SU-DHL-6 (cell line): Measurements from ENCODE around the gene LPIN3.

Source experiments
- H2AFZ ChIP-seq: fragments of 200-600 bp; sonication (generic); 2 replicates; pipeline ENCODE4 v1.6.1; 2014; ENCODE audit warnings: low read depth, mild to moderate bottlenecking, moderate library complexity, mixed read lengths, antibody characterized with exemption, low read length; ENCODE audit not compliant: severe bottlenecking
- H3F3A ChIP-seq: fragments of 200-600 bp; shearing (Covaris generic); 2 replicates; pipeline ENCODE4 v1.6.0; 2016; ENCODE audit warnings: antibody characterized with exemption, mild to moderate bottlenecking; ENCODE audit not compliant: insufficient read depth
- H3K27ac ChIP-seq: fragments of 200-600 bp; sonication (generic); 2 replicates; pipeline ENCODE4 v1.5.1; 2016; ENCODE audit warnings: low read depth, mild to moderate bottlenecking, low read length, moderate library complexity, mixed read lengths
- H3K27me3 ChIP-seq: fragments of 200-600 bp; sonication (generic), shearing (Covaris generic); 2 replicates; pipeline ENCODE4 v1.6.0; 2014; ENCODE audit warnings: mild to moderate bottlenecking, low read length
- H3K36me3 ChIP-seq: fragments of 200-600 bp; sonication (generic); 2 replicates; pipeline ENCODE4 v1.6.1; 2014; ENCODE audit warnings: mild to moderate bottlenecking, low read length, mixed read lengths
- H3K4me2 ChIP-seq: fragments of 300-600, 200-600 bp; shearing (Covaris generic), sonication (generic); 2 replicates; pipeline ENCODE4 v1.6.0; 2014; ENCODE audit warnings: low read length, low read depth, mild to moderate bottlenecking; ENCODE audit not compliant: poor library complexity, severe bottlenecking
- H3K4me3 ChIP-seq: fragments of 200-600 bp; sonication (generic); 2 replicates; pipeline ENCODE4 v1.5.1; 2014; ENCODE audit warnings: antibody characterized with exemption, low read length, mild to moderate bottlenecking, mixed read lengths; ENCODE audit not compliant: insufficient read depth, poor library complexity, severe bottlenecking
- H3K79me2 ChIP-seq: fragments of 200-600 bp; sonication (generic); 2 replicates; pipeline ENCODE4 v1.6.1; 2014; ENCODE audit warnings: mild to moderate bottlenecking, low read length, moderate library complexity; ENCODE audit not compliant: insufficient read depth
- H3K9ac ChIP-seq: fragments of 200-600 bp; sonication (generic); 2 replicates; pipeline ENCODE4 v1.7.0; 2014; ENCODE audit warnings: mild to moderate bottlenecking, low read length
- H3K9me2 ChIP-seq: fragments of 200-600 bp; sonication (generic); replicated peaks from 2 replicates; pipeline ENCODE4 v1.6.1; 2014; ENCODE audit warnings: low read length; ENCODE audit not compliant: insufficient read depth
- H3K9me3 ChIP-seq: fragments of 200-600 bp; sonication (generic); 2 replicates; pipeline ENCODE4 v1.6.1; 2014; ENCODE audit warnings: low read length, mixed read lengths; ENCODE audit not compliant: insufficient read depth
- H4K20me1 ChIP-seq: fragments of 200-600 bp; sonication (generic); 2 replicates; pipeline ENCODE4 v1.6.1; 2014; ENCODE audit warnings: low read depth, mild to moderate bottlenecking, antibody characterized with exemption, low read length, moderate library complexity, mixed read lengths
- EZH2phosphoT487 ChIP-seq: fragments of 200-600 bp; sonication (generic), shearing (Covaris generic); conservative IDR thresholded peaks from 2 replicates; pipeline ENCODE4 v1.6.1; 2018; ENCODE audit warnings: mild to moderate bottlenecking, antibody characterized with exemption, low read length, moderate library complexity, mixed read lengths
- TF ChIP-seq, protein P1 (sequence below): fragments of 200-600 bp; sonication (generic); IDR thresholded peaks from one replicate; pipeline ENCODE4 v1.5.1; 2017; ENCODE audit warnings: antibody characterized with exemption, mild to moderate bottlenecking, low read length, moderate library complexity; ENCODE audit not compliant: insufficient read depth, poor library complexity, severe bottlenecking

The LPIN3 gene

DNA sequence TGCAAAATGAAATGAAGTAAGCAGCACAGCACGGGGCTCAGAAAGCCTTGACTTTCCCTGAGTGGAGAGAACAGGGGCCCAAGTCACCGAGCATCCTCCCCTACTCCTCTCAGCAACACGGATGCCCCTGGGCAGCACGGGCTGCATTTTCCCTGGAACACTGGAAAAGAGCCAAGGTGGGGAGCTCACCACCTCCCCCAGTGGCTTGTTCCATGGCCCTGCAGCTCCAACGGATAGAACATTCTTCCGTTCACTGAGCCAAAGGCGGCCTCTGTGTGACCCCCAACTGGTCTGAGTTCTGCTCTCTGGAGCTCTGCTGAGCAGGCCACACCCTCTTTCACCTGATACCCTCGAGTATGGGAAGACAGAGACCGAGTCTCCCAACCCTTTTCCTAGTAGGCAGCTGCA, 46.8 kb downstream of the LPIN3 start:
- Histone ChIP-seq H3K9me2 (no peaks in the 10 kb centered on the region), H3K27ac (no peak overlapping the region), H3K36me3 (no peaks in the 10 kb centered on the region), H3K4me2 (no peak overlapping the region), H3F3A (no peaks in the 10 kb centered on the region), H3K27me3 (no peaks in the 10 kb centered on the region), H3K9me3 (no peaks in the 10 kb centered on the region), H4K20me1 (no peaks in the 10 kb centered on the region), H3K79me2 (no peaks in the 10 kb centered on the region), H3K9ac (no peak overlapping the region), H2AFZ (no peak overlapping the region), H3K4me3 (no peak overlapping the region)
- TF ChIP-seq, protein P1, sequence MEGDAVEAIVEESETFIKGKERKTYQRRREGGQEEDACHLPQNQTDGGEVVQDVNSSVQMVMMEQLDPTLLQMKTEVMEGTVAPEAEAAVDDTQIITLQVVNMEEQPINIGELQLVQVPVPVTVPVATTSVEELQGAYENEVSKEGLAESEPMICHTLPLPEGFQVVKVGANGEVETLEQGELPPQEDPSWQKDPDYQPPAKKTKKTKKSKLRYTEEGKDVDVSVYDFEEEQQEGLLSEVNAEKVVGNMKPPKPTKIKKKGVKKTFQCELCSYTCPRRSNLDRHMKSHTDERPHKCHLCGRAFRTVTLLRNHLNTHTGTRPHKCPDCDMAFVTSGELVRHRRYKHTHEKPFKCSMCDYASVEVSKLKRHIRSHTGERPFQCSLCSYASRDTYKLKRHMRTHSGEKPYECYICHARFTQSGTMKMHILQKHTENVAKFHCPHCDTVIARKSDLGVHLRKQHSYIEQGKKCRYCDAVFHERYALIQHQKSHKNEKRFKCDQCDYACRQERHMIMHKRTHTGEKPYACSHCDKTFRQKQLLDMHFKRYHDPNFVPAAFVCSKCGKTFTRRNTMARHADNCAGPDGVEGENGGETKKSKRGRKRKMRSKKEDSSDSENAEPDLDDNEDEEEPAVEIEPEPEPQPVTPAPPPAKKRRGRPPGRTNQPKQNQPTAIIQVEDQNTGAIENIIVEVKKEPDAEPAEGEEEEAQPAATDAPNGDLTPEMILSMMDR = no peak
- TF ChIP-seq EZH2phosphoT487 = no peak

- H3K9me2 ChIP-seq = no peaks in the 10 kb centered on the region
- no peak overlapping the region for H3K27ac ChIP-seq
- H3K9me3 ChIP-seq = no peaks in the 10 kb centered on the region
- H2AFZ ChIP-seq = no peak overlapping the region
- no peaks in the 10 kb centered on the region for H3K27me3 ChIP-seq
- no peak overlapping the region for H3K9ac ChIP-seq
- H3K4me3 ChIP-seq = no peak overlapping the region
- no peaks in the 10 kb centered on the region for H3F3A ChIP-seq
- TF ChIP-seq, protein P1 = no peak
- TF ChIP-seq EZH2phosphoT487 = no peak
- no peaks in the 10 kb centered on the region for H3K36me3 ChIP-seq
- no peaks in the 10 kb centered on the region for H3K79me2 ChIP-seq
- H4K20me1 ChIP-seq = no peaks in the 10 kb centered on the region
- H3K4me2 ChIP-seq = no peak overlapping the region
Observed at GRCh38 chr20:41390889-41391288, 50.3 kb downstream of the LPIN3 start.

- Histone ChIP-seq H3K36me3 (no peaks in the 10 kb centered on the region), H3K9ac (no peak overlapping the region), H4K20me1 (no peaks in the 10 kb centered on the region), H3K9me3 (no peaks in the 10 kb centered on the region), H3K79me2 (no peaks in the 10 kb centered on the region), H3K4me2 (no peak overlapping the region), H3K27me3 (no peaks in the 10 kb centered on the region), H3K9me2 (no peaks in the 10 kb centered on the region), H3F3A (no peaks in the 10 kb centered on the region), H3K27ac (no peak overlapping the region), H2AFZ (no peak overlapping the region), H3K4me3 (no peak overlapping the region)
- TF ChIP-seq, protein P1 = no peak
- TF ChIP-seq EZH2phosphoT487 = no peak
Observed at GRCh38 chr20:41391587-41392001, 51.0 kb downstream of the LPIN3 start.

DNA sequence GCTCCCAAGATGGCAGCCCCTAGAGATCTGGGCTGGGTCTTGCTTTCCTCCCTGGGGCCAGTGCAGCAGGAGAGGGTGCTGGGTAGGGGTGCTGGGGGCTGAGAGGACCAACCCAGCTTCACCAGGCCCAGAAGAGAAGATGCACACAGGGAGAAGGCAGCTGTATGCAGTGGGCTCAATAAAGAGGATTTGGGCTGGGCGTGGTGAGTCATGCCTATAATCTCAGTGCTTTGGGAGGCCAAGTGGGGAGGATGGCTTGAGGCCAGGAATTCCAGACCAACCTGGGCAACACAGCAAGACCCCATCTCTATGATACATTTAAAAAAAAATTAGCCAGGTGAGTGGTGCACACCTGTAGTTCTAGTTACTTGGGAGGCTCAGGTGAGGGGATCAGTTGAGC, 51.7 kb downstream of the LPIN3 start:
- no peak for TF ChIP-seq EZH2phosphoT487
- TF ChIP-seq, protein P1 = no peak
- no peak overlapping the region for H3K9ac ChIP-seq
- H3K27ac ChIP-seq = no peak overlapping the region
- H3K36me3 ChIP-seq = no peaks in the 10 kb centered on the region
- no peaks in the 10 kb centered on the region for H3K27me3 ChIP-seq
- H2AFZ ChIP-seq = no peak overlapping the region
- no peaks in the 10 kb centered on the region for H3K9me2 ChIP-seq
- H3K9me3 ChIP-seq = no peaks in the 10 kb centered on the region
- no peaks in the 10 kb centered on the region for H3K79me2 ChIP-seq
- H4K20me1 ChIP-seq = no peaks in the 10 kb centered on the region
- no peak overlapping the region for H3K4me3 ChIP-seq
- no peak overlapping the region for H3K4me2 ChIP-seq
- H3F3A ChIP-seq = no peaks in the 10 kb centered on the region
